CD4-positive, alpha-beta T cell (primary cell): ENCODE measurements around the gene RNF150. TPM values are rescaled to one million over a fixed set of nuclear protein-coding genes. Genes with fewer than 3 reads are reported as not detected.
A peak's percentile ranks its signal among the peaks of the same experiment; 100 is the strongest.

Experiments used
- ATAC-seq: fragments of 200-7000 bp; cut with Tn5 transposase; one replicate; pipeline ENCODE4 v1.10.0; 2022; ENCODE audit warnings: mild to moderate bottlenecking; ENCODE audit not compliant: poor library complexity
- CTCF ChIA-PET: fragments of 350-600 bp; sonication (Branson Sonifier 250); formaldehyde crosslinking; loops from one replicate; lab custom pipeline; 2021; ENCODE audit warnings: antibody characterized with exemption, inconsistent platforms; lab: Charles Lee
- POLR2A ChIA-PET: fragments of 350-600 bp; sonication (Branson Sonifier 250); formaldehyde crosslinking; loops from one replicate; lab custom pipeline; 2021; ENCODE audit warnings: antibody characterized with exemption, inconsistent platforms; lab: Charles Lee
- DNase-seq, 14 experiments: peaks; one replicate each; pipeline ENCODE4 v3.0.0-alpha.2; 2013 to 2020; ENCODE audit warnings: mixed read lengths in 2 of 14
- H3K27ac ChIP-seq, 2 donors: one replicate each; pipeline versions ENCODE4 v1.5.1 to v1.7.0; 2013; ENCODE audit warnings: low read length in 2 of 2, low read depth in 1 of 2, mild to moderate bottlenecking in 1 of 2
- H3K27me3 ChIP-seq, 2 experiments: 1 replicate in 1 of 2; 2 replicates in 1 of 2; pipeline versions ENCODE4 v1.6.1 to v1.7.0; 2013; ENCODE audit warnings: low read length in 2 of 2, control low read depth in 1 of 2, mild to moderate bottlenecking in 1 of 2, moderate library complexity in 1 of 2; ENCODE audit not compliant: insufficient read depth in 2 of 2, control insufficient read depth in 1 of 2
- H3K36me3 ChIP-seq: one replicate; pipeline ENCODE4 v1.6.1; 2013; ENCODE audit warnings: low read length, control low read depth; ENCODE audit not compliant: insufficient read depth
- H3K4me1 ChIP-seq: one replicate; pipeline ENCODE4 v1.6.1; 2013; ENCODE audit warnings: low read length, control low read depth; ENCODE audit not compliant: insufficient read depth
- H3K4me3 ChIP-seq: one replicate; pipeline ENCODE4 v1.5.1; 2013; ENCODE audit warnings: mild to moderate bottlenecking, low read length, moderate library complexity
- H3K9me3 ChIP-seq, 2 experiments: 1 replicate in 1 of 2; 2 replicates in 1 of 2; pipeline versions ENCODE4 v1.6.1 to v1.7.0; 2013; ENCODE audit warnings: low read length in 2 of 2, mild to moderate bottlenecking in 2 of 2, control low read depth in 1 of 2, moderate library complexity in 1 of 2; ENCODE audit not compliant: control insufficient read depth in 1 of 2, insufficient read depth in 1 of 2
- H3K27ac Mint-ChIP-seq: one replicate; pipeline ENCODE4 v1.8.0; 2020; ENCODE audit warnings: mixed read lengths
- H3K27me3 Mint-ChIP-seq: one replicate; pipeline ENCODE4 v1.8.0; 2021; ENCODE audit warnings: mixed read lengths
- H3K36me3 Mint-ChIP-seq: one replicate; pipeline ENCODE4 v1.8.0; 2021; ENCODE audit warnings: low read depth, mixed read lengths
- H3K4me1 Mint-ChIP-seq: one replicate; pipeline ENCODE4 v1.8.0; 2021; ENCODE audit warnings: low read depth, mixed read lengths
- H3K4me3 Mint-ChIP-seq: one replicate; pipeline ENCODE4 v1.8.0; 2020; ENCODE audit warnings: mild to moderate bottlenecking, mixed read lengths
- H3K9me3 Mint-ChIP-seq: one replicate; pipeline ENCODE4 v1.8.0; 2020; ENCODE audit warnings: mixed read lengths
- intact Hi-C, 2 experiments: fragments of 100-400 bp; cut with DNase I in 1 of 2; cut with micrococcal nuclease in 1 of 2; formaldehyde crosslinking; loops; one replicate each; pipeline versions ENCODE4 v1.15.1 to v1.9.0; 2023 to 2025; cut with DNase I, micrococcal nuclease
- total RNA-seq, 174 experiments: library from RNA in 2 of 174; stranded (reverse) in 2 of 174; gene quantifications; one replicate each; pipeline ENCODE4 v1.2.3 and lab custom pipeline; 2021 to 2026
- TF ChIP-seq, protein P1 (sequence below): fragments of 200-600 bp; IDR thresholded peaks from one replicate; pipeline ENCODE4 v1.8.0; 2022; ENCODE audit warnings: antibody characterized with exemption, mild to moderate bottlenecking

RNF150 gene
- total RNA-seq, 2 experiments from 2014 or later = not detected

DNA sequence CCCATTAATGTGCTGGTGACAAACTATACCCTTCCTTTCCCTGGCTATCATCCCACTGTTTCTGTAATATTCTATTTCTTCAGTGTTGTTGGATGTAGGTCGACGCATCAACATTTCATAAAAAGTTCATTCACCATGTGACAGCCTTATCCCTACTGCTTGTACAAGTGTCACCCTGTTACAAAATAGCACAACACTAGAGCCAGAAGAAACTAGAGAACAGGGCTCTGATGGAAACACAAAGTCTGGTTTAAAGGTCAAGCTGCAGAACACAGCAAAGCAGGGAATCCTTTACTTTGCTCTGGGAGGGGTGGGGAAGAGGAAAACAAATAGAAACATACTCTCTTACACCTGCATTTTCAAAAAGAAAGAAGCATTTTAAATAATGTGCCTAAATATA lies 245.8 kb downstream of the RNF150 start:
- TF ChIP-seq, protein P1, sequence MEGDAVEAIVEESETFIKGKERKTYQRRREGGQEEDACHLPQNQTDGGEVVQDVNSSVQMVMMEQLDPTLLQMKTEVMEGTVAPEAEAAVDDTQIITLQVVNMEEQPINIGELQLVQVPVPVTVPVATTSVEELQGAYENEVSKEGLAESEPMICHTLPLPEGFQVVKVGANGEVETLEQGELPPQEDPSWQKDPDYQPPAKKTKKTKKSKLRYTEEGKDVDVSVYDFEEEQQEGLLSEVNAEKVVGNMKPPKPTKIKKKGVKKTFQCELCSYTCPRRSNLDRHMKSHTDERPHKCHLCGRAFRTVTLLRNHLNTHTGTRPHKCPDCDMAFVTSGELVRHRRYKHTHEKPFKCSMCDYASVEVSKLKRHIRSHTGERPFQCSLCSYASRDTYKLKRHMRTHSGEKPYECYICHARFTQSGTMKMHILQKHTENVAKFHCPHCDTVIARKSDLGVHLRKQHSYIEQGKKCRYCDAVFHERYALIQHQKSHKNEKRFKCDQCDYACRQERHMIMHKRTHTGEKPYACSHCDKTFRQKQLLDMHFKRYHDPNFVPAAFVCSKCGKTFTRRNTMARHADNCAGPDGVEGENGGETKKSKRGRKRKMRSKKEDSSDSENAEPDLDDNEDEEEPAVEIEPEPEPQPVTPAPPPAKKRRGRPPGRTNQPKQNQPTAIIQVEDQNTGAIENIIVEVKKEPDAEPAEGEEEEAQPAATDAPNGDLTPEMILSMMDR = no peak
- peaks cover 3 to 9% of the 10 kb centered on the region in 2 experiments for H3K9me3 ChIP-seq
- no peak overlapping the region for H3K4me3 Mint-ChIP-seq
- no peak overlapping the region for H3K4me3 ChIP-seq
- ChIA-PET CTCF (interaction anchor here (1.2 kb wide), 1 partner anchor 22 kb away, joined by 3 read pairs; no protein-coding TSS in a partner anchor), POLR2A (no interaction called here)
- H3K4me1 ChIP-seq = no peaks in the 10 kb centered on the region
- no peak for ATAC-seq
- H3K36me3 ChIP-seq = no peaks in the 10 kb centered on the region
- H3K27me3 ChIP-seq = no peaks in the 10 kb centered on the region
- H3K27me3 Mint-ChIP-seq = peaks cover 6% of the 10 kb centered on the region
- H3K36me3 Mint-ChIP-seq = no peaks in the 10 kb centered on the region
- DNase-seq = no peak
- H3K9me3 Mint-ChIP-seq = peaks cover 10% of the 10 kb centered on the region
- H3K27ac ChIP-seq = no peak overlapping the region
- intact Hi-C loops = no loop called here
- no peak overlapping the region for H3K27ac Mint-ChIP-seq
- no peaks in the 10 kb centered on the region for H3K4me1 Mint-ChIP-seq

DNA sequence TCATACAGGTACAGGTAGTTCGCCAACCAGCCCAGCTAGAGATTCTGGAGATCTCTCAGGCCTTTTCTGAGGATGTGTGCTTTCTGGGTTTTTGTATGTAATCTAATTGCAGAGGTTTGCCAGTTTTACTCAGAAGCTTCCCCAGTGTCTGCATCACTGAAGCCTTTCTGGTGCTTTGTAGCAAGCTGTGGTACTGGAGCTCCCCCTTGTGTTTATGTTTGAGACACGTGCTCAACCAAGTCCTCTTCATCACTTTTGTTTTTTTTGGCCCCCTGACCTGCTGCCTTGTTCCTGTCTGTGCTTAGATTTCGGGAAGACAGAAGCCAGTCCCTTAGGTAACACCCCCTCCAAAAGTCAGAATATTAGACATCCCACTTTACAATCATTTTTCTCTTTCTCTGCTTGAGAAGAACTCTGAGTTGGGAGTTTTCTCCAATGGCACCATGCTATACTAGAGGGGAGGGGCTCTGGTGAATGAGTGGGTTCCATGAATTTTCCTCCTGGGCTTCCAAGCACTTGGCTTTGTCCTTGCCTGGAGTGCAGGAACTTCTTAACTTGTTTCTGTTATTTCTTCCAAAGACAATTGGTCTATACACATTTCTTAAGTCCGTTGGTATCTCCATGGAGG lies 248.7 kb downstream of the RNF150 start:
- POLR2A ChIA-PET = no interaction called here

DNA sequence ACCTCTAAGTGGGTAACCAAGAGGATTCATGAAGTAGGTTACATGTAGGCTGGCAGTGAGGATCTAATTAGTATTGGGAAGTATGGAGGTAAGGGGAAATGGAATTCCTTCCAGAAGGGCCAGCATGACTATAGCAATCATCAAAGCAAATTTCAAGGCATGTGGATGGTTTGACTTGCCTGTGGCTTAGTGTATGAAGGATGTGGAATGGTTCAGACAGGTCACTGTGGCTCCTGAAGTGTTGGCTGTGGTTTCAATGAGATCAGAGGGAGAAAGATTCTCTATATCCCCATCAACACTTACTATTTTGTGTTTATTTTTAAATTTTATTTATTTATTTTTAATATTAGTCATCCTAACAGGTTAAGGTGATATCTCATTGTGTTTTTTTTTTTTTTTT lies 255.5 kb downstream of the RNF150 start:
- Histone ChIP-seq H3K27me3 (no peaks in the 10 kb centered on the region), H3K27ac (no peak overlapping the region), H3K36me3 (no peaks in the 10 kb centered on the region), H3K4me1 (no peaks in the 10 kb centered on the region), H3K4me3 (no peak overlapping the region), H3K9me3 (peaks cover 0 to 7% of the 10 kb centered on the region in 2 experiments)
- intact Hi-C loops = no loop called here
- peaks cover 9% of the 10 kb centered on the region for H3K9me3 Mint-ChIP-seq
- ChIA-PET POLR2A (no interaction called here), CTCF (no interaction called here)
- ATAC-seq (no peak), DNase-seq (no peak)
- H3K4me3 Mint-ChIP-seq = no peak overlapping the region
- no peak overlapping the region for H3K27ac Mint-ChIP-seq
- H3K36me3 Mint-ChIP-seq = no peaks in the 10 kb centered on the region
- TF ChIP-seq, protein P1 = no peak
- no peaks in the 10 kb centered on the region for H3K27me3 Mint-ChIP-seq
- H3K4me1 Mint-ChIP-seq = no peaks in the 10 kb centered on the region

More for the DNA sequence above, 248.7 kb downstream of the RNF150 start:
- intact Hi-C loops = no loop called here
- no peak overlapping the region for H3K27ac Mint-ChIP-seq
- no peak overlapping the region for H3K4me3 ChIP-seq
- no peak overlapping the region for H3K27ac ChIP-seq
- TF ChIP-seq, protein P1 = no peak
- H3K36me3 Mint-ChIP-seq = no peaks in the 10 kb centered on the region
- H3K9me3 Mint-ChIP-seq = peaks cover 15% of the 10 kb centered on the region
- H3K4me1 ChIP-seq = no peaks in the 10 kb centered on the region
- ATAC-seq (no peak), DNase-seq (peak in 3 of 14 experiments; percentile 28 to 41 (median 36))
- H3K4me3 Mint-ChIP-seq = no peak overlapping the region
- no peaks in the 10 kb centered on the region for H3K27me3 ChIP-seq
- CTCF ChIA-PET = no interaction called here
- H3K9me3 ChIP-seq = peaks cover 9 to 10% of the 10 kb centered on the region in 2 experiments
- H3K4me1 Mint-ChIP-seq = no peaks in the 10 kb centered on the region
- H3K27me3 Mint-ChIP-seq = peaks cover 6% of the 10 kb centered on the region
- no peaks in the 10 kb centered on the region for H3K36me3 ChIP-seq
